ENCODE data around the gene ECE1.

ECE1 gene

GRCh38 chr1:21266119-21266774, 24.0 kb downstream of the ECE1 start:
- no peak for DNase-seq

- no peak for DNase-seq
Measured at GRCh38 chr1:21265644-21266043, 24.6 kb downstream of the ECE1 start.

GRCh38 chr1:21264898-21265297, 25.4 kb downstream of the ECE1 start:
- DNase-seq = no peak

- DNase-seq = no peak
Measured at GRCh38 chr1:21263653-21264225, 26.5 kb downstream of the ECE1 start.

- no peak for DNase-seq
Measured at GRCh38 chr1:21263052-21263429, 27.2 kb downstream of the ECE1 start.

- peak; percentile 66 for DNase-seq
Measured at GRCh38 chr1:21262293-21263051, 27.8 kb downstream of the ECE1 start.

- DNase-seq = peak; percentile 66
Measured at GRCh38 chr1:21261551-21262292, 28.5 kb downstream of the ECE1 start.

GRCh38 chr1:21260405-21261125, 29.7 kb downstream of the ECE1 start:
- DNase-seq = no peak

GRCh38 chr1:21259316-21260076, 30.8 kb downstream of the ECE1 start:
- DNase-seq = no peak

GRCh38 chr1:21258331-21259134, 31.7 kb downstream of the ECE1 start:
- no peak for DNase-seq

GRCh38 chr1:21257431-21258135, 32.7 kb downstream of the ECE1 start:
- DNase-seq = no peak

GRCh38 chr1:21256776-21257175, 33.5 kb downstream of the ECE1 start:
- no peak for DNase-seq

- DNase-seq = no peak
Measured at GRCh38 chr1:21255943-21256320, 34.3 kb downstream of the ECE1 start.

- DNase-seq = peak; percentile 65
Measured at GRCh38 chr1:21255284-21255942, 34.9 kb downstream of the ECE1 start.

- no peak for DNase-seq
Measured at GRCh38 chr1:21254335-21254951, 35.8 kb downstream of the ECE1 start.

- peak; percentile 74 for DNase-seq
Measured at GRCh38 chr1:21251773-21252471, 38.3 kb downstream of the ECE1 start.

GRCh38 chr1:21249940-21250493, 40.2 kb downstream of the ECE1 start:
- no peak for DNase-seq

Measured in T1000 (cell line).